T-cell (primary cell): ENCODE data around the gene PAQR6. TPM values are rescaled to one million over a fixed set of nuclear protein-coding genes. Genes with fewer than 3 reads are reported as not detected.

Experiments
- ATAC-seq, 4 experiments: fragments of 200-7000 bp in 3 of 4; fragments of 150-1000 bp in 1 of 4; cut with Tn5 transposase; replicated peaks in 1 of 4; 1 replicate in 3 of 4; 2 replicates in 1 of 4; pipeline ENCODE4 v1.10.0; 2021; ENCODE audit warnings: moderate library complexity in 3 of 4, mild to moderate bottlenecking in 2 of 4, moderate number of reproducible peaks in 1 of 4
- CTCF ChIA-PET, 2 donors: fragments of 300-600 bp; sonication (Branson Sonifier 250); formaldehyde crosslinking; loops; one replicate each; lab custom pipeline; 2022; ENCODE audit warnings: antibody characterized with exemption in 2 of 2; lab: Charles Lee
- POLR2A ChIA-PET, 2 donors: fragments of 300-600 bp; sonication (Branson Sonifier 250); formaldehyde crosslinking; loops; one replicate each; lab custom pipeline; 2022; ENCODE audit warnings: antibody characterized with exemption in 2 of 2; lab: Charles Lee
- DNase-seq, 35 experiments: peaks; one replicate each; pipeline versions ENCODE4 v3.0.0 to v3.0.0-alpha.2; 2013 to 2023
- H3K27ac ChIP-seq: one replicate; pipeline ENCODE4 v1.5.1; 2013; ENCODE audit warnings: low read length
- H3K27me3 ChIP-seq, 2 experiments: replicated peaks in 1 of 2; 1 replicate in 1 of 2; 2 replicates in 1 of 2; pipeline versions ENCODE4 v1.6.1 to v1.7.0; 2013; ENCODE audit warnings: low read length in 1 of 2, mixed read lengths in 1 of 2; ENCODE audit not compliant: control insufficient read depth in 2 of 2, insufficient read depth in 2 of 2; ENCODE audit errors: extremely low read depth in 1 of 2
- H3K36me3 ChIP-seq, 2 donors: 1 replicate in 1 of 2; 2 replicates in 1 of 2; pipeline versions ENCODE4 v1.6.1 to v1.7.0; 2013; ENCODE audit warnings: low read length in 1 of 2; ENCODE audit not compliant: control insufficient read depth in 2 of 2, insufficient read depth in 1 of 2; ENCODE audit errors: extremely low read depth in 1 of 2
- H3K4me1 ChIP-seq, 2 experiments: 1 replicate in 1 of 2; 2 replicates in 1 of 2; pipeline versions ENCODE4 v1.6.1 to v1.7.0; 2013; ENCODE audit warnings: low read length in 2 of 2, mixed read lengths in 1 of 2; ENCODE audit not compliant: insufficient read depth in 2 of 2, control insufficient read depth in 1 of 2; ENCODE audit errors: extremely low read depth in 1 of 2
- H3K4me3 ChIP-seq, 2 donors: 1 replicate in 1 of 2; 2 replicates in 1 of 2; pipeline versions ENCODE4 v1.5.1 to v1.7.0; 2013; ENCODE audit warnings: mild to moderate bottlenecking in 2 of 2, low read length in 1 of 2, moderate library complexity in 1 of 2; ENCODE audit not compliant: control insufficient read depth in 1 of 2; ENCODE audit errors: extremely low read depth in 1 of 2
- H3K9me3 ChIP-seq: 2 replicates; pipeline ENCODE4 v1.7.0; 2013
- H3K27ac Mint-ChIP-seq, 2 donors: one replicate each; pipeline ENCODE4 v1.8.0; 2020 to 2021; ENCODE audit warnings: mild to moderate bottlenecking in 2 of 2, mixed read lengths in 2 of 2
- H3K27me3 Mint-ChIP-seq, 2 donors: one replicate each; pipeline ENCODE4 v1.8.0; 2021 to 2022; ENCODE audit warnings: mixed read lengths in 2 of 2
- H3K36me3 Mint-ChIP-seq: one replicate; pipeline ENCODE4 v1.8.0; 2021; ENCODE audit warnings: mixed read lengths
- H3K4me1 Mint-ChIP-seq, 3 donors: one replicate each; pipeline ENCODE4 v1.8.0; 2020 to 2022; ENCODE audit warnings: mixed read lengths in 3 of 3, mild to moderate bottlenecking in 1 of 3
- H3K4me3 Mint-ChIP-seq, 3 donors: one replicate each; pipeline ENCODE4 v1.8.0; 2020 to 2022; ENCODE audit warnings: mild to moderate bottlenecking in 3 of 3, mixed read lengths in 3 of 3, moderate library complexity in 3 of 3
- H3K9me3 Mint-ChIP-seq, 3 donors: one replicate each; pipeline ENCODE4 v1.8.0; 2020 to 2022; ENCODE audit warnings: mixed read lengths in 3 of 3
- WGBS: methylation state at CpG from one replicate; pipeline ENCODE4 v1.1.5; 2013; ENCODE audit warnings: missing lambda C conversion rate; ENCODE audit not compliant: insufficient coverage; 5-methylcytosine and 5-hydroxymethylcytosine counted together
- total RNA-seq, 35 experiments: library from RNA in 6 of 35; stranded (reverse) in 6 of 35; fragments of 120-200 nt in 1 of 35; gene quantifications; one replicate each; pipeline versions ENCODE4 v1.2.1 to v1.2.4 and lab custom pipeline; 2013 to 2026

Gene PAQR6
- total RNA-seq, 5 donors from 2014 or later (not counting 1 experiment from before 2014, with no cell fraction given): 2.5 to 3.1 (median 2.9) TPM

- POLR2A ChIA-PET: interaction anchor here in 1 of 2 donors (0.6 kb wide), 1 partner anchor 662 kb away, joined by 3 read pairs; no protein-coding TSS in a partner anchor
- ATAC-seq: no peak
Measured at GRCh38 chr1:156226782-156227181, 21.1 kb downstream of the PAQR6 start.

GRCh38 chr1:156226116-156226538 lies 21.7 kb downstream of the PAQR6 start:
- no peaks in the 10 kb centered on the region for H3K9me3 Mint-ChIP-seq
- Histone ChIP-seq H3K4me1 (peaks cover 0 to 16% of the 10 kb centered on the region in 2 experiments), H3K36me3 (peaks cover 9 to 42% of the 10 kb centered on the region in 2 donors), H3K4me3 (no peak overlapping the region), H3K27me3 (no peaks in the 10 kb centered on the region), H3K9me3 (no peaks in the 10 kb centered on the region), H3K27ac (no peak overlapping the region)
- POLR2A ChIA-PET: interaction anchor here (0.6 to 1.2 kb wide), 2 partner anchors 79 to 663 kb away, joined by 3 read pairs; no protein-coding TSS in a partner anchor
- WGBS: no CpG with 5 or more reads among the region's 2 CpGs
- no peak for ATAC-seq
- peak overlapping the region; percentile 11 to 68 for H3K27ac Mint-ChIP-seq
- no peaks in the 10 kb centered on the region for H3K27me3 Mint-ChIP-seq
- peaks cover 10 to 39% (median 32%) of the 10 kb centered on the region in 3 donors for H3K4me1 Mint-ChIP-seq
- no peak for DNase-seq
- CTCF ChIA-PET: interaction anchor here (0.6 to 2.8 kb wide), 8 partner anchors 13 to 96 kb away, joined by 3 to 40 read pairs (median 12); partner anchors contain the start of gene PMF1 (in 1 of the 2)
- H3K4me3 Mint-ChIP-seq: no peak overlapping the region
- peaks cover 50% of the 10 kb centered on the region for H3K36me3 Mint-ChIP-seq

More at GRCh38 chr1:156226782-156227181, 21.1 kb downstream of the PAQR6 start:
- no peak for DNase-seq
- Mint-ChIP-seq H3K27ac (no peak overlapping the region), H3K4me3 (no peak overlapping the region), H3K36me3 (peaks cover 43% of the 10 kb centered on the region), H3K27me3 (no peaks in the 10 kb centered on the region), H3K4me1 (peaks cover 4 to 32% (median 26%) of the 10 kb centered on the region in 3 donors), H3K9me3 (no peaks in the 10 kb centered on the region)
- Histone ChIP-seq H3K27ac (no peak overlapping the region), H3K9me3 (no peaks in the 10 kb centered on the region), H3K36me3 (peaks cover 7 to 39% of the 10 kb centered on the region in 2 donors), H3K27me3 (no peaks in the 10 kb centered on the region), H3K4me3 (no peak overlapping the region), H3K4me1 (peaks cover 0 to 14% of the 10 kb centered on the region in 2 experiments)
- CTCF ChIA-PET: interaction anchor here (2.0 to 2.3 kb wide), 3 partner anchors 79 to 82 kb away, joined by 11 to 31 read pairs (median 17); no protein-coding TSS in a partner anchor
- 100% methylated on average over 3 of the region's 4 CpGs for whole genome bisulfite sequencing

GRCh38 chr1:156225677-156226014 lies 22.2 kb downstream of the PAQR6 start:
- DNase-seq (no peak), ATAC-seq (no peak)
- Mint-ChIP-seq H3K4me3 (no peak overlapping the region), H3K27me3 (no peaks in the 10 kb centered on the region), H3K27ac (peak overlapping the region; percentile 41 to 62), H3K9me3 (no peaks in the 10 kb centered on the region), H3K4me1 (peaks cover 14 to 42% (median 35%) of the 10 kb centered on the region in 3 donors), H3K36me3 (peaks cover 53% of the 10 kb centered on the region)
- POLR2A ChIA-PET: interaction anchor here (0.7 to 1.3 kb wide), 4 partner anchors 12 to 78 kb away, joined by 3 to 7 read pairs (median 3); partner anchors contain the start of gene PMF1 (in 2 of the 2)
- Histone ChIP-seq H3K27me3 (no peaks in the 10 kb centered on the region), H3K27ac (no peak overlapping the region), H3K9me3 (no peaks in the 10 kb centered on the region), H3K4me3 (no peak overlapping the region), H3K36me3 (peaks cover 13 to 47% of the 10 kb centered on the region in 2 donors), H3K4me1 (peaks cover 0 to 16% of the 10 kb centered on the region in 2 experiments)
- 0% methylated on average over 1 of the region's 2 CpGs for WGBS
- CTCF ChIA-PET: interaction anchor here (0.6 to 2.8 kb wide), 23 partner anchors 8 to 1069 kb away, joined by 3 to 40 read pairs (median 4); partner anchors contain the start of genes PMF1 (in 1 of the 2), SLC25A44 (in 1 of the 2) and SMG5 (in 1 of the 2)

- ChIA-PET POLR2A (no interaction called here), CTCF (no interaction called here)
- peaks cover 42% of the 10 kb centered on the region for H3K36me3 Mint-ChIP-seq
- no peaks in the 10 kb centered on the region for H3K27me3 Mint-ChIP-seq
- Histone ChIP-seq H3K36me3 (peaks cover 14 to 37% of the 10 kb centered on the region in 2 donors), H3K4me1 (peaks cover 4 to 33% of the 10 kb centered on the region in 2 experiments), H3K27me3 (no peaks in the 10 kb centered on the region), H3K9me3 (no peaks in the 10 kb centered on the region), H3K27ac (no peak overlapping the region), H3K4me3 (no peak overlapping the region)
- DNase-seq: no peak
- H3K4me1 Mint-ChIP-seq: peaks cover 31 to 61% (median 60%) of the 10 kb centered on the region in 3 donors
- no peak overlapping the region for H3K4me3 Mint-ChIP-seq
- H3K9me3 Mint-ChIP-seq: no peaks in the 10 kb centered on the region
- no peak for ATAC-seq
- WGBS: 76% methylated on average over 9 of the region's 13 CpGs
- H3K27ac Mint-ChIP-seq: peak overlapping the region; percentile 79 to 88
Measured at GRCh38 chr1:156221986-156222692, 25.7 kb downstream of the PAQR6 start.

GRCh38 chr1:156220226-156220625 lies 27.6 kb downstream of the PAQR6 start:
- CTCF ChIA-PET: interaction anchor here (0.6 kb wide), 2 partner anchors 282 to 584 kb away, joined by 4 to 5 read pairs; no protein-coding TSS in a partner anchor
- H3K36me3 Mint-ChIP-seq: peaks cover 33% of the 10 kb centered on the region
- H3K27me3 Mint-ChIP-seq: no peaks in the 10 kb centered on the region
- Histone ChIP-seq H3K9me3 (no peaks in the 10 kb centered on the region), H3K4me3 (no peak overlapping the region), H3K36me3 (peaks cover 14 to 33% of the 10 kb centered on the region in 2 donors), H3K27ac (no peak overlapping the region), H3K27me3 (no peaks in the 10 kb centered on the region), H3K4me1 (peaks cover 4 to 30% of the 10 kb centered on the region in 2 experiments)
- H3K4me1 Mint-ChIP-seq: peaks cover 31 to 63% (median 61%) of the 10 kb centered on the region in 3 donors
- DNase-seq (no peak), ATAC-seq (no peak)
- POLR2A ChIA-PET: no interaction called here
- WGBS: 100% methylated on average over 4 of the region's 9 CpGs
- H3K27ac Mint-ChIP-seq: peak overlapping the region in 1 of 2 donors; percentile 39
- H3K4me3 Mint-ChIP-seq: no peak overlapping the region
- H3K9me3 Mint-ChIP-seq: no peaks in the 10 kb centered on the region

GRCh38 chr1:156217871-156218270 lies 30.0 kb downstream of the PAQR6 start:
- peak in 2 of 35 experiments; percentile 8 to 52 for DNase-seq
- POLR2A ChIA-PET: interaction anchor here (0.5 to 0.9 kb wide), 3 partner anchors 123 to 946 kb away, joined by 3 to 9 read pairs (median 3); no protein-coding TSS in a partner anchor
- WGBS: no CpG with 5 or more reads among the region's 2 CpGs
- peak overlapping the region; percentile 89 to 92 for H3K27ac Mint-ChIP-seq
- Histone ChIP-seq H3K4me3 (no peak overlapping the region), H3K36me3 (peaks cover 13 to 29% of the 10 kb centered on the region in 2 donors), H3K9me3 (no peaks in the 10 kb centered on the region), H3K4me1 (peaks cover 7 to 43% of the 10 kb centered on the region in 2 experiments), H3K27ac (peak overlapping the region; percentile 52), H3K27me3 (no peaks in the 10 kb centered on the region)
- peaks cover 23% of the 10 kb centered on the region for H3K36me3 Mint-ChIP-seq
- CTCF ChIA-PET: interaction anchor here (0.6 to 0.8 kb wide), 3 partner anchors 12 to 24 kb away, joined by 3 to 6 read pairs (median 3); partner anchors contain the start of gene SLC25A44 (in 1 of the 2)
- H3K4me1 Mint-ChIP-seq: peaks cover 46 to 72% (median 71%) of the 10 kb centered on the region in 3 donors
- H3K9me3 Mint-ChIP-seq: no peaks in the 10 kb centered on the region
- peak in 3 of 4 experiments; percentile 34 to 43 (median 41) for ATAC-seq
- H3K4me3 Mint-ChIP-seq: peak overlapping the region; percentile 43 to 62 (median 57)
- no peaks in the 10 kb centered on the region for H3K27me3 Mint-ChIP-seq
